ENCODE results near the gene RAB3IP.
"Not testable (repeated sequence)": the region's sequence is repeated elsewhere in the genome, so short reads cannot be mapped to it uniquely, and the experiment has no call there.

Gene RAB3IP

DNA sequence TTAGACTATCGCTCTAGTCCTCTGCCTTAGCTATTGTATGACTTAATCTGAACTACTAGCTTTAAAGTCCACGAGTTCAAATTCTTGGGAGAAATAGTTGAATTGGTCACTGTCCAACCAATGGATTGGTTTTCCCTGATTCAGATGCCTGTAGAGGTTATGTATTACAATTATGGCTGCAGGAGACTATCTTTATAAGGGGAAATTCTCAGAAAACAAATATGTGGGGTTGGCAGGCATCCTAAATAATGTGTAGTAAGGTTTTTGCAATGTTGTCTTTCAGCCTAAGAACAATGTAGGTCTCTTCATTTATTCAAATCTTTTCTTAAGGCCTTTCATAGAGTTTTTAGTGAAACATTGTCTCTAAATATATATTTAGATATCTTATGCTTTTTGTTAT lies 113.3 kb downstream of the RAB3IP start:
- in situ Hi-C loops (cut with MboI; ENCODE audit: low pct_unique_long_range_greater_than_20kb, low sequenced_read_pairs, unreplicated experiment) = no loop called here
- TF ChIP-seq, protein P1, sequence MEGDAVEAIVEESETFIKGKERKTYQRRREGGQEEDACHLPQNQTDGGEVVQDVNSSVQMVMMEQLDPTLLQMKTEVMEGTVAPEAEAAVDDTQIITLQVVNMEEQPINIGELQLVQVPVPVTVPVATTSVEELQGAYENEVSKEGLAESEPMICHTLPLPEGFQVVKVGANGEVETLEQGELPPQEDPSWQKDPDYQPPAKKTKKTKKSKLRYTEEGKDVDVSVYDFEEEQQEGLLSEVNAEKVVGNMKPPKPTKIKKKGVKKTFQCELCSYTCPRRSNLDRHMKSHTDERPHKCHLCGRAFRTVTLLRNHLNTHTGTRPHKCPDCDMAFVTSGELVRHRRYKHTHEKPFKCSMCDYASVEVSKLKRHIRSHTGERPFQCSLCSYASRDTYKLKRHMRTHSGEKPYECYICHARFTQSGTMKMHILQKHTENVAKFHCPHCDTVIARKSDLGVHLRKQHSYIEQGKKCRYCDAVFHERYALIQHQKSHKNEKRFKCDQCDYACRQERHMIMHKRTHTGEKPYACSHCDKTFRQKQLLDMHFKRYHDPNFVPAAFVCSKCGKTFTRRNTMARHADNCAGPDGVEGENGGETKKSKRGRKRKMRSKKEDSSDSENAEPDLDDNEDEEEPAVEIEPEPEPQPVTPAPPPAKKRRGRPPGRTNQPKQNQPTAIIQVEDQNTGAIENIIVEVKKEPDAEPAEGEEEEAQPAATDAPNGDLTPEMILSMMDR (IDR thresholded peaks at IDR 0.05; ENCODE audit: extremely low read depth, insufficient read depth, missing control alignments) = no peak
- DNase-seq (ENCODE audit: low spot score) = no peak

DNA sequence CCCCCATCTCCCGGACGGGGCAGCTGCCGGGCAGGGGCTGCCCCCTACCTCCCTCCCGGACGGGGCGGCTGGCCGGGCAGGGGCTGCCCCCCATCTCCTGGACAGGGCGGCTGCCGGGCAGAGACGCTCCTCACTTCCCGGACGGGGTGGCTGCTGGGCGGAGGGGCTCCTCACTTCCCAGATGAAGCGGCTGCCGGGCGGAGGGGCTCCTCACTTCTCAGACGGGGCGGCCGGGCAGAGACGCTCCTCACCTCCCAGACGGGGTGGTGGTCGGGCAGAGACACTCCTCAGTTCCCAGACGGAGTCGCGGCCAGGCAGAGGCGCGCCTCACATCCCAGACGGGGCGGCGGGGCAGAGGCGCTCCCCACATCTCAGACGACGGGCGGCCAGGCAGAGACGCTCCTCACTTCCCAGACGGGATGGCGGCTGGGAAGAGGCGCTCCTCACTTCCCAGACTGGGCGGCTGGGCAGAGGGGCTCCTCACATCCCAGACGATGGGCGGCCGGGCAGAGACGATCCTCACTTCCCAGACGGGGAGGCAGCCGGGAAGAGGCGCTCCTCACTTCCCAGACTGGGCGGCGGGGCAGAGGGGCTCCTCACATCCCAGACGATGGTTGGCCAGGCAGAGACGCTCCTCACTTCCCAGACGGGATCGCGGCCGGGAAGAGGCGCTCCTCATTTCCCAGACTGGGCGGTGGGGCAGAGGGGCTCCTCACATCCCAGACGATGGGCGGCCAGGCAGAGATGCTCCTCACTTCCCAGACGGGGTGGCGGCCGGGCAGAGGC lies 114.7 kb downstream of the RAB3IP start:
- DNase-seq (ENCODE audit: low spot score); in situ Hi-C loops (cut with MboI; ENCODE audit: low pct_unique_long_range_greater_than_20kb, low sequenced_read_pairs, unreplicated experiment): not testable (repeated sequence)

DNA sequence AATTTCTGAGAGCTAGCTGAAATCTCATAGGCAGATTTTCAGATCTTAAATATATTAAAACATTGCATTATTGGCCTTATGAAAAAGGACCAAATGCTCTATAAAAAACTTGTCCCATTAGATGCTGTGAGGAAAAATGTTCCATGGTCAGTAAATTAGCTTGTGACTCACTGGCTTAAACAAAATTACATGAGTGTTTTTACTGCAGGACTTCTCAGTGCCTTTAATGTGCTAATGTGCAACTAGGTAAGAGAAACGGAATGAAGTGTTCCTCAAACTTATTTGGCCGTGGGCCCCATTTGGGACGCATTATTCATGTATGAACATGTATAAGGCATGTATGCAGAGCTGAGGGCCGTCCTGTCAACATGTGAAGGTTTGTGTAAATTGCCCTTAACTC lies 128.0 kb downstream of the RAB3IP start:
- DNase-seq (ENCODE audit: low spot score) = no peak
- in situ Hi-C loops (cut with MboI; ENCODE audit: low pct_unique_long_range_greater_than_20kb, low sequenced_read_pairs, unreplicated experiment) = no loop called here
- TF ChIP-seq, protein P1 (IDR thresholded peaks at IDR 0.05; ENCODE audit: extremely low read depth, insufficient read depth, missing control alignments) = no peak

DNA sequence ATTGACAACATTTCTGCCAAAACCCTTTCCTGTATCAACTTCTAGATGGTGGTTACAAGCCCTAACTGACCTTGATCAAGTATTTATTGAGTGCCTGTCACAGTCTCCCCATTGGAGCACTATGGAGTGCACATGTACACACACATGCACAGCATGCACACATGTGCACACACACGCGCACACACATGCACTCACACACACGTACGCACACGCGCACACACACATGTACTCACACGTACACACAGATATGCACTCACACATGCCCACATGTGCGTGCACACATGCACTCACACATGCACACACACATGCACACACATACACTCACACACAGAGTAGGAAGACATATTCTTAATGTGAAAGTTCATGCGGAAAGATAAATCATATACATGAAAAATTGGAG lies 130.0 kb downstream of the RAB3IP start:
- TF ChIP-seq, protein P1 (IDR thresholded peaks at IDR 0.05; ENCODE audit: extremely low read depth, insufficient read depth, missing control alignments) = no peak
- in situ Hi-C loops (cut with MboI; ENCODE audit: low pct_unique_long_range_greater_than_20kb, low sequenced_read_pairs, unreplicated experiment) = no loop called here
- no peak for DNase-seq (ENCODE audit: low spot score)

DNA sequence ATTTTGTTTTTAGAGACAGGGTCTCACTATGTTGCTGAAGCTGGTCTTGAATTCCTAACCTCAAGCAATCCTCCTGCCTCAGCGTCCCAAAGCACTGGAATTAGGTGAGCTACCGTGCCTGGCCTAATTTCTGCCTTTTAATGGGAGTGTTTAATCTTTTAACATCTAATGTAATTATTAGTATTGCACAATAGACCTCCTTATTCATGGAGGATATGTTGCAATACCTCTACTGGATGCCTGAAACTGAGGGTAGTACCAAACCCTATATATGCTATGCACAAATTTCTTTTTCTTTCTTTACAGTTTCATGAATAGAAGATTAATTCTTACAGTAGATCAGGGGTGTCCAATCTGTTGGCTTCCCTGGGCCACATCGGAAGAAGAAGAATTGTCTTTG lies 134.1 kb downstream of the RAB3IP start:
- TF ChIP-seq, protein P1 (IDR thresholded peaks at IDR 0.05; ENCODE audit: extremely low read depth, insufficient read depth, missing control alignments) = no peak
- DNase-seq (ENCODE audit: low spot score) = no peak
- in situ Hi-C loops (cut with MboI; ENCODE audit: low pct_unique_long_range_greater_than_20kb, low sequenced_read_pairs, unreplicated experiment) = no loop called here

All from GM13977 (cell line).